ENCODE measurements around the gene LILRB2.
"Not testable (repeated sequence)": the region's sequence is repeated elsewhere in the genome, so short reads cannot be mapped to it uniquely, and the experiment has no call there.

The LILRB2 gene

DNA sequence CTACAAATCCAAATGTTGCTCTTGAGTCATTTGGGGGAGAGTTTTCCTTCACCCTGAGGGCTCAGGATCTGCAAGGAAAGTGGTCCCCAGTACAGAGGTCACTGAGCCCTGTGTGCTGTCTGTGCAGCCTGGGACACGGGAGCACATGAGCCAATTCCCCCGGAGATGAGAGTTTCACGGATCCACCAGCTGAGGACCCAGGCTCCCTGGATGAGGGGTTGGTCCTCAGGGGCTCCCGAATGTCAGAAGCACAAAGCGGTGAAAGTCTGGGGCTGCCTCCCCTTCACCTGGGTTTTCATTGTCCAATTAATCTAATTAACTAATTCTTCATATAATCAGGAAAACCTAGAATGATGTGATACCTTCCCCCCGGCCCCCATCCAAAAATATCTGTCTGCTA lies 13.6 kb upstream of the LILRB2 start:
- TF ChIP-seq, protein P1, sequence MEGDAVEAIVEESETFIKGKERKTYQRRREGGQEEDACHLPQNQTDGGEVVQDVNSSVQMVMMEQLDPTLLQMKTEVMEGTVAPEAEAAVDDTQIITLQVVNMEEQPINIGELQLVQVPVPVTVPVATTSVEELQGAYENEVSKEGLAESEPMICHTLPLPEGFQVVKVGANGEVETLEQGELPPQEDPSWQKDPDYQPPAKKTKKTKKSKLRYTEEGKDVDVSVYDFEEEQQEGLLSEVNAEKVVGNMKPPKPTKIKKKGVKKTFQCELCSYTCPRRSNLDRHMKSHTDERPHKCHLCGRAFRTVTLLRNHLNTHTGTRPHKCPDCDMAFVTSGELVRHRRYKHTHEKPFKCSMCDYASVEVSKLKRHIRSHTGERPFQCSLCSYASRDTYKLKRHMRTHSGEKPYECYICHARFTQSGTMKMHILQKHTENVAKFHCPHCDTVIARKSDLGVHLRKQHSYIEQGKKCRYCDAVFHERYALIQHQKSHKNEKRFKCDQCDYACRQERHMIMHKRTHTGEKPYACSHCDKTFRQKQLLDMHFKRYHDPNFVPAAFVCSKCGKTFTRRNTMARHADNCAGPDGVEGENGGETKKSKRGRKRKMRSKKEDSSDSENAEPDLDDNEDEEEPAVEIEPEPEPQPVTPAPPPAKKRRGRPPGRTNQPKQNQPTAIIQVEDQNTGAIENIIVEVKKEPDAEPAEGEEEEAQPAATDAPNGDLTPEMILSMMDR (IDR thresholded peaks at IDR 0.05; ENCODE audit: control insufficient read depth, extremely low read depth, insufficient read depth) = no peak
- H3K4me3 ChIP-seq (ENCODE audit: low read depth, low read length) = no peak overlapping the region
- DNase-seq (ENCODE audit: low read depth) = no peak

DNA sequence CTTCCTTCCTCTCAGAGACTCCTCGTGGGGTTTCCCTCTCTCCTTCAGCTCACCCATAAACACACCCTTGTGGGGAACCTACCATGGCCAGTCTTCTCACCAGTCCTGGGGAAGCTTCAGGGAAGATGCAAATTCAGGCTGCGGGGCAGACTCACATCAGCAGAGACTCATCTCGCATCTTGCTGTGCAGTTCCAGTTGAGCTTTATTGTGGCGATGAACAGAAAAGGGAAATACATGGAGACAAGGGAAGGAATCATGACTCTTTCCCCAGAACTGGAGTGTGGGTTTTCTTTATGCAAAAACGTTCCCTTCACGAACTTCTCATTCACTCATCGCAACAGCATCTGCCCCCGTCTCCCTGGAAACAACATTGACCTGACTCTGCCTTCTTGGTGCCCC lies 8.2 kb upstream of the LILRB2 start:
- H3K4me3 ChIP-seq (ENCODE audit: low read depth, low read length); DNase-seq (ENCODE audit: low read depth): not testable (repeated sequence)

DNA sequence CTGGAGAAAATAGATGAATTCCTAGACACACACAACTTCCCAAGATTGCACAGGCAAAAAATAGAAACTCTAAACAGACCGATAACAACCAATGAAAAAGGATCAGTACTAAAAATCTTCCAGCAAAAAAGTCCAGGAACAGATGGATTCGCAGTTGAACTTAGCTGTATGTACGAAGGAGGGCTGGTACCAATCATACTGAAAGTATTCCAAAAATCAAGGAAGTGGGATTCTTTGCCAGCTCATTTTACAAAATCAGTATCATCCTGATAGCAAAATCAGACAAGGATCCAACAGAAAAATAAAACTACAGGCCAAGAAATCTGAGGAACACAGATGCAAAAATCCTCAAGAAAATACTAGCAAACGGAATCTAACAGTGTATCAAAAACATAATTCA lies 6.5 kb upstream of the LILRB2 start:
- no peak overlapping the region for H3K4me3 ChIP-seq (ENCODE audit: low read depth, low read length)
- TF ChIP-seq, protein P1 (IDR thresholded peaks at IDR 0.05; ENCODE audit: control insufficient read depth, extremely low read depth, insufficient read depth) = no peak
- DNase-seq (ENCODE audit: low read depth) = no peak

DNA sequence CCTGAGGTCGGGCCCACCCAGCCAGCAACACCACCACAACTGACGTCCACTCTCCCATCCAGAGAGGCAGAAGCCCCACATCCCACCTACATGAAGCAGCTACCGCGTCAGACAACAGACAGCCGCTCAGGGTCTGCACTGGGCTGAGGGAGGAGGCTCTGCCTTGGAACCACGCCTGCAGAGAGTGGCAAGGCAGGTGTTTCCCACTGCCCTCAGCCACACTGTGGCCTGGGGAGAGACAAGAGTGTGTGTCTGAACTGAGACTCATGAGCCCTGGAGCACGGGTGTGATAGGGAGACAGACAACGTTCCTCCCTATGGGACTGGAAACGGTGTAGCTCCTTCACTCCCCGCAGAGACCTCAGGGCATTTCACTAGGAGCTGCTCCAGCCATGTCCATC lies 5.4 kb upstream of the LILRB2 start:
- not testable (repeated sequence) for DNase-seq (ENCODE audit: low read depth); H3K4me3 ChIP-seq (ENCODE audit: low read depth, low read length)

DNA sequence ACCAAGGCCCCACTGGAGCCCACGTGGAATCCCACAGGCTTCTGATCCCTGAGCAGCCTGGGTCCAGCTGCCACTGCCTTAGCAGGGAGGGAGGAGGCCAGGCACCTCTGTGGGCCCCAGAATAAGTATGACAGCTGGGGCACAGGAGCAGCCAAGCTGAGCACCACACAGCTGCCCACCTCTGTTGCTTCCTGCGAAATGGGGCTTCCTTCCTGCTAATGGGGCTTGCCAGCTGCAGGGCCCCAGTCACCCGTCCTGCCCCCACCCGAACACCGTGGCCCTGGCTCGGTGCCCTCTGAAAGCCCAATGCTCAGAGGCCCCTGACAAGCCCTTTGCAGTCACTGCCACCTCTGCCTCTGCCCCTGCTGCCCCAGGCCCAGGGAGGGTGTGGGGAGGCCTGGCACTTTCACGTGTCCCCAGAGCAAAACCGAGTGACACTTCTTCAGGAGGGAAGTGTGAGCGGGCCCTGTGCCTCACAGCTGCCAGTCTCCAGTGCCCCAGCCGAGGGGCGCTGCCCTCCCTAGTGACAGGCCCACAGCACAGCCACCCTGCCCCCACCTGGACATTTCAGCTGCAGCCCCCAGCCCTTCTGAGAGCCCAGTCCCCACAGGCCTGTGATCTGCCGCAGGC lies 4.6 kb upstream of the LILRB2 start:
- not testable (repeated sequence) for H3K4me3 ChIP-seq (ENCODE audit: low read depth, low read length); DNase-seq (ENCODE audit: low read depth)

DNA sequence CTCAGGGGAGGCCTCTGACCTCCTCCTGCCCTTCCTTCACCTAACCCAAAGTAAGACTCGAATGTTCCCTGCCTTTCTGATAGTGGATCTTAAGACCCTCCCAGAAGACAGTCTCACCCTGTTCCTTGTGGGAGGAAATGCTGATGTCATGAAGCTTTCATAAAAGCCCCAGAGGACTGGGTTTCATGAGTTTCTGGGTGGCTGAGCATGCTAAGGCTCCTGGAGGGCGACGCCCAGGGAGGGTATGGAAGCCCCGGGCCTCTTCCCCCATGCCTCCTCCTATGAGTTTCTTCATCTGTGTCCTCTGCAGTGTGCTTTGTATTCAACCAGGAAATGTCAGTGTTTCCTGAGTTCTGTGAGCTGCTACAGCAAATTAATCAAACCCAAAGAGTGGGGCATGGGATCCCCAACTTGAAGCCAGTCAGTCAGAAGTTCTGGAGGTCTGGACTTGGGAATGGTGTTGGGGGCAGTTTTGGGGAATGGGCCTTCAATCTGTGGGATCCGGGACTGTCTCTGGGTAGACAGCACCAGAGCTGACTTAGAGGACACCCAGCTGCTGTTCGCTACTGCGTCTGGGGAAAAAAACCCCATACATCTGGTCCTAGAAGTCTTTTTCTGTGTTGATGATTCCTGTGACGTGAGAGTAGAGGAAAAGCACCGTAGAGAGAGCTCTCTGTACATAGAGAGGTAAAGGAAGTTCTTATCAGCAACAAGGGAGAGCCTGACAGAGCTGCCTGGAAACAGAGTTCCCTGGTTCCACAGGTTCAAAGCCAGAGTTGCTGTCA lies 2.0 kb upstream of the LILRB2 start:
- TF ChIP-seq, protein P1 (IDR thresholded peaks at IDR 0.05; ENCODE audit: control insufficient read depth, extremely low read depth, insufficient read depth) = no peak
- H3K4me3 ChIP-seq (ENCODE audit: low read depth, low read length) = no peak overlapping the region
- DNase-seq (ENCODE audit: low read depth) = no peak

DNA sequence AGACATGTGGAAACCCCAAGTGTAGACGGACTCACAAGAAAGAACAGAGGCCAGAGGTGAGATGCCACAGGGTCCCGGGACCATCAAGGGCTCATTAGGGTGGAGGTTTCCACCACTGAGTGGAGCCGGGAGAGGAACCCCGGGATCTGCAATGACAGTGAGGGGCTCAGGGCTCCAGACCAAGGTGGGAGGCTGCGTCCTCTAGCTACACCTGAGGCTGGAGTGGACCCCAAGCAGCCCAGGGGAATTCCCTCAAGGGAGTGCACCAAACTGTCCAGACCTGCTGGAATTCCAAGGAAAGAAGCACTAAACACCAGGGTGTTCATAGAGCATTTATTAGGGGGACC lies 792 bp upstream of the LILRB2 start:
- not testable (repeated sequence) for DNase-seq (ENCODE audit: low read depth); H3K4me3 ChIP-seq (ENCODE audit: low read depth, low read length)

DNA sequence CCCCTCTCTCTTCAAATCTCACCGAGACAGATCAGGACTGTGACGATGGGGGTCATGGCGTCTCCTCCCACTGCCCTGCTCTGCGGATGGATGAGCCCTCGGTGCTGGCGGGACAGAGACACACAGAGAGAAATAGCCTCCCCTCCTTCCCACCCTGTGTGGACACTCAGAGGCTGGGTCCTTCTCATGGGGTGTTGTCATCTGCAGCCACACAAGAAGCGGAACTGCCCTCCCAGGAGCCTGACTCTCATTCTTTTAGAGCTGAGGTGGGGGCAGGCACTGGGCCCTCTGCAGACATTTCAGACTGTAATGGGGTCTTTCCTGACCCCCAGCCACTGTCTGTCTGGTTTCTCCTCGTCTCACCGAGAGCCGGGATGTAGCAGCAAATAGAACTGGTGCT lies 469 bp downstream of the LILRB2 start:
- DNase-seq (ENCODE audit: low read depth) = not testable (repeated sequence)

DNA sequence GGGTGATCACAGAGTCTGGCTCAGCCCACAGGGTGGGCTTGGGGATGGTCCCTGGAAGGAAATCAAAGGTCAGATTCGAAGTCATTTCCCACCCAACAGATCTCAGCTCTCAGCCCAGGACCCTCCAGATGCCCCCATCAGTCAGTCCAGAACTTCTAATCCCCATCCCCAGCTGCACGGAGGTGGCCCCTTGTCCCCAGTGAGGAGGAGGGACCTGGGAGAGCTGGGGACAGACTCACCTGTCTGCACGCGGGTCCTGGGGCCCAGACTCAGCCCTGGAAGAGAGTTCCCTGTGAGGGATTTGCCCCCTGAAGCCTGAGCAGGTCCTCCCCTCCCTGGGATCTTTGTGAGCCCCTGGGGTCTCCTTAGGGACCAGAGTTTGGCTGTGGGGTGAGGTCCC lies 885 bp downstream of the LILRB2 start:
- DNase-seq (ENCODE audit: low read depth); H3K4me3 ChIP-seq (ENCODE audit: low read depth, low read length): not testable (repeated sequence)

More for the DNA sequence above, 469 bp downstream of the LILRB2 start:
- not testable (repeated sequence) for H3K4me3 ChIP-seq (ENCODE audit: low read depth, low read length)

DNA sequence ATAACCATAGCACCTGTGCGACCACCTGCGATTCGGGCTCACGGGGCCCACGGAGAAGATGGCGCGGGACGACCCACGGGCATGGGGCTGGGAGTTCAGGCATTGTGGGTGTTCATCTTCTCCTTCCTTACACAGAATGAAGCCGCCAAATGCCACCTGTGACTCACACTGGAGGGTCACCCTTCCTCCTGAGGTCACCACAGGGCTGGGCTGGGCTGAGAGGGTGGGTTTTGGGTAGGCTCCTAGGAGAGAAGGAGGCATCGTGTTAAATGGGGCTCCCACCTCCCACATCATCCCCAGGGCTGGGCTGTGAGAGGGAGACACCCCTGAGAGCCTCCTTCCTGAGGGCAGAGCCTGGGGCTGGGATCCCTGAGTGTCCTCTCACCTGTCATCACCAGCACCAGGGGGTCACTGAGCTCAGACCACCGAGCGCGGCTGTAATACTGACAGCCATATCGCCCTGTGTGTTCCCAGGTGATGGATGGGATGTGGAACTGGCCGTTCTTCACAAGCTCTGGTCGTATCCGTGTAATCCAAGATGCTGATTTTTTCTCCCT lies 1.4 kb downstream of the LILRB2 start:
- H3K4me3 ChIP-seq (ENCODE audit: low read depth, low read length) = no peak overlapping the region
- no peak for DNase-seq (ENCODE audit: low read depth)
- TF ChIP-seq, protein P1 (IDR thresholded peaks at IDR 0.05; ENCODE audit: control insufficient read depth, extremely low read depth, insufficient read depth) = no peak

DNA sequence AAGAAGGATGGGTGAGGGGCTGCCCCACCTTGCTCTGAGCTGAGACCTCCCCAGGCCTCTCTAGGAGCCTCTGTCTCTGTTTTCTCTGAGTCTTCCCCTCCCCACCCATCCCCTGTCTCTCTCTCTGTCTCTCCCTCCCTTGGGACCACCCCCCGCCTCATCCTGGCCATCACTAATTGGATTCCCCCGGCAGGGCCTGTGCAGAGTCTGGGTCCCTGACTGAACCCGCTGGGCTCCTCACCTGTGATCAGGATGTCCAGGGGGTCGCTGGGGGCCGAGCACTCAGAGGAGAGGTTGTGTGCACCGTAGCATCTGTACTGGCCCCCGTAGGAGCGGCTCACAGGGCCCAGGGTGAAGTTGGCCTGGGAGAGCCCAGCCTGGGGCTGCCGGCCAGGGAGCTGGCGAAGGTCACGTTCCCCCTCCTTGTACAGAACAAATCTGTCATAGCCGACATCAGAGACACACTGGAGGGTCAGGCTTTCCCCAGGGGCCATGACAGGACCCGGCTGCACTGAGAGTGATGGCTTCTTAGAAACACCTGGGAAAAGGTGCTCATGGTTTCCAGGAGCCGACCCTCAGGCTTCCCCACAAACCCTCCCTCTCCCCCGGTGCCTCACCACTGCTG lies 2.2 kb downstream of the LILRB2 start:
- not testable (repeated sequence) for H3K4me3 ChIP-seq (ENCODE audit: low read depth, low read length); DNase-seq (ENCODE audit: low read depth)

DNA sequence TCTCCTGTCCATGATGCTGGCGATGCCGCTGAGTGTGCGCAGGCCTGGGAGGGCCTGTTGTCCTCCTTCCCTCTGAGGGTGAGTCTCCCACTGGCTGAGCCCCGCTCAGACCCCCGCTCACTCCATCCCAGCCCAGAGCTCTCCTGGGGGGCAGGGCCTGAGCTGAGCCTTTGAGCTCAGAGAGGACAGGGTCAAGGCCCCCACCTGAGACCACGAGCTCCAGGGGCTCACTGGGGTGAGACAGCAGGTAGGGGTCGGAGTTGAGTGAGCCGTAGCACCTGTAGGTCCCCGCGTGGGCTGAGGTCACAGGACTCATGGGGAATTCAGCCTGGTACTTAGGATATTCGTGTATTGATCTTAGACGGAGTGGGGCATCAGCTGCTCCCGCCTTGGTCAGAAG lies 2.9 kb downstream of the LILRB2 start:
- DNase-seq (ENCODE audit: low read depth); H3K4me3 ChIP-seq (ENCODE audit: low read depth, low read length): not testable (repeated sequence)

DNA sequence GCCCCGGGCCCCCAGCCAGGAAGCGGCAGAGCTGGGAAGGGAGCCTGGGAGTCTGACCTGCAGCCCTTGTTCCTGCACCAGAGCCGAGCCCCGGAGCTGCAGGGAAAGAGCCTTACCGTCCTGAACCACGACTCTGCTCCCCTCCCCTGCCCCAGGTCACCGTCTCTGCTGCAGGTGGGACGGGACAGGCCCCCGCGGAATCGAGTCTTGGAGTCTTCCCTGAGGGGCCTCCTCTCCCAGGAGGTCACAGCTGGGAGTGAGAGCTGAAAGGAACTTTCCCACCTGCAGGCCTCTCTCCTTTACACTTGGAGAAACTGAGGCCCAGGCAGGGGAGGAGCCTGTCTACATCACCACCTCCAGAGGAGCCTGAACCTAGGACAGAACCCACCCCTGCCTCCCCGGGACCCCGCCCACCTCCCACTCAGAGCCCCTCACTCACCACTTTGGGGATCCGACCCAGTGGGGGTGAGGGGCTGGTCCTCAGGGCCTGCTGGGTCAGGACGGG lies 3.7 kb downstream of the LILRB2 start:
- not testable (repeated sequence) for H3K4me3 ChIP-seq (ENCODE audit: low read depth, low read length); DNase-seq (ENCODE audit: low read depth)
